Measurements from ENCODE around the gene LHFPL2. TPM values are rescaled to one million over a fixed set of nuclear protein-coding genes. Genes with fewer than 3 reads are reported as not detected.

LHFPL2 gene
- polyA plus RNA-seq, 3 donors: 3.7 to 11.6 (median 7.3) TPM

- no peaks in the 10 kb centered on the region for H3K9me3 ChIP-seq (replicated peaks in 1 of 2; ENCODE audit: control insufficient read depth in 1 of 2, insufficient read depth in 1 of 2, low read length in 2 of 2)
Measured at GRCh38 chr5:78476795-78477194, 171.8 kb downstream of the LHFPL2 start.

GRCh38 chr5:78475370-78475769 lies 173.2 kb downstream of the LHFPL2 start:
- H3K27ac ChIP-seq (ENCODE audit: low read depth in 1 of 2, low read length in 2 of 2): no peak overlapping the region
- no peak for TF ChIP-seq CTCF (IDR thresholded peaks at IDR 0.05)
- no peaks in the 10 kb centered on the region for H3K4me1 ChIP-seq (ENCODE audit: control insufficient read depth in 1 of 2, insufficient read depth in 2 of 2, low read length in 2 of 2)
- no peak overlapping the region for H2AFZ ChIP-seq (ENCODE audit: insufficient read depth, low read depth, low read length, poor library complexity, severe bottlenecking)
- no peaks in the 10 kb centered on the region for H3K9me3 ChIP-seq (replicated peaks in 1 of 2; ENCODE audit: control insufficient read depth in 1 of 2, insufficient read depth in 1 of 2, low read length in 2 of 2)
- no peak for DNase-seq
- H3K9ac ChIP-seq (ENCODE audit: insufficient read depth, low read length, poor library complexity, severe bottlenecking): no peak overlapping the region
- H3K36me3 Mint-ChIP-seq: peaks cover 5 to 14% of the 10 kb centered on the region in 2 donors
- no peaks in the 10 kb centered on the region for H3K79me2 ChIP-seq (ENCODE audit: insufficient read depth, low read length)
- peaks cover 6% of the 10 kb centered on the region for H3K4me1 Mint-ChIP-seq
- 100% methylated on average over 2 of the region's 3 CpGs for WGBS (ENCODE audit: insufficient coverage)
- H3K36me3 ChIP-seq (replicated peaks in 1 of 2; ENCODE audit: control insufficient read depth in 1 of 2, insufficient read depth in 2 of 2, low read length in 2 of 2): peaks cover 4 to 10% of the 10 kb centered on the region in 2 donors
- no peaks in the 10 kb centered on the region for H4K20me1 ChIP-seq (ENCODE audit: insufficient read depth, low read length)
- H3K27me3 ChIP-seq (ENCODE audit: control insufficient read depth in 2 of 2, insufficient read depth in 2 of 2, low read length in 2 of 2): no peaks in the 10 kb centered on the region
- H3K4me2 ChIP-seq (replicated peaks; ENCODE audit: extremely low read depth, low read length, poor library complexity, severe bottlenecking): no peak overlapping the region
- H3K4me3 ChIP-seq (replicated peaks in 1 of 3; ENCODE audit: low read depth in 2 of 3, low read length in 3 of 3): no peak overlapping the region
- no peaks in the 10 kb centered on the region for H3K27me3 Mint-ChIP-seq (ENCODE audit: low read depth in 3 of 3)
- no peaks in the 10 kb centered on the region for H3K9me3 Mint-ChIP-seq
- no peak overlapping the region for H3K27ac Mint-ChIP-seq
- H3K4me3 Mint-ChIP-seq: no peak overlapping the region
- intact Hi-C loops (cut with micrococcal nuclease): no loop called here

More at GRCh38 chr5:78476795-78477194, 171.8 kb downstream of the LHFPL2 start:
- no peaks in the 10 kb centered on the region for H3K4me1 ChIP-seq (ENCODE audit: control insufficient read depth in 1 of 2, insufficient read depth in 2 of 2, low read length in 2 of 2)
- H3K4me1 Mint-ChIP-seq: peaks cover 6% of the 10 kb centered on the region
- H3K27me3 Mint-ChIP-seq (ENCODE audit: low read depth in 3 of 3): no peaks in the 10 kb centered on the region
- no peaks in the 10 kb centered on the region for H4K20me1 ChIP-seq (ENCODE audit: insufficient read depth, low read length)
- H3K4me2 ChIP-seq (replicated peaks; ENCODE audit: extremely low read depth, low read length, poor library complexity, severe bottlenecking): no peak overlapping the region
- no peaks in the 10 kb centered on the region for H3K27me3 ChIP-seq (ENCODE audit: control insufficient read depth in 2 of 2, insufficient read depth in 2 of 2, low read length in 2 of 2)
- H3K9ac ChIP-seq (ENCODE audit: insufficient read depth, low read length, poor library complexity, severe bottlenecking): no peak overlapping the region
- H3K79me2 ChIP-seq (ENCODE audit: insufficient read depth, low read length): no peaks in the 10 kb centered on the region
- H3K36me3 ChIP-seq (replicated peaks in 1 of 2; ENCODE audit: control insufficient read depth in 1 of 2, insufficient read depth in 2 of 2, low read length in 2 of 2): peaks cover 4 to 10% of the 10 kb centered on the region in 2 donors
- no peak overlapping the region for H3K27ac ChIP-seq (ENCODE audit: low read depth in 1 of 2, low read length in 2 of 2)
- H3K27ac Mint-ChIP-seq: no peak overlapping the region
- H3K4me3 Mint-ChIP-seq: no peak overlapping the region
- no peak for DNase-seq
- H2AFZ ChIP-seq (ENCODE audit: insufficient read depth, low read depth, low read length, poor library complexity, severe bottlenecking): no peak overlapping the region
- no peaks in the 10 kb centered on the region for H3K9me3 Mint-ChIP-seq
- intact Hi-C loops (cut with micrococcal nuclease): no loop called here
- H3K36me3 Mint-ChIP-seq: peaks cover 5 to 14% of the 10 kb centered on the region in 2 donors
- no CpG with 5 or more reads among the region's 1 CpG for WGBS (ENCODE audit: insufficient coverage)
- no peak for TF ChIP-seq CTCF (IDR thresholded peaks at IDR 0.05)
- no peak overlapping the region for H3K4me3 ChIP-seq (replicated peaks in 1 of 3; ENCODE audit: low read depth in 2 of 3, low read length in 3 of 3)

Data from CD14-positive monocyte (primary cell).